Activated CD8-positive, alpha-beta T cell treated with anti-CD3 and anti-CD28 coated beads for 36 hours (primary cell): ENCODE data around the gene DCTN2. TPM values are rescaled to one million over a fixed set of nuclear protein-coding genes. Genes with fewer than 3 reads are reported as not detected.

Source experiments
- ATAC-seq: fragments of 200-7000 bp; cut with Tn5 transposase; one replicate; pipeline ENCODE4 v1.10.0; 2021; ENCODE audit warnings: mild to moderate bottlenecking, moderate library complexity
- CTCF ChIA-PET: fragments of 350-600 bp; sonication (Branson Sonifier 250); formaldehyde crosslinking; loops from one replicate; lab custom pipeline; 2021; ENCODE audit warnings: antibody characterized with exemption; lab: Charles Lee
- POLR2A ChIA-PET: fragments of 350-600 bp; sonication (Branson Sonifier 250); formaldehyde crosslinking; loops from one replicate; lab custom pipeline; 2021; ENCODE audit warnings: antibody characterized with exemption; lab: Charles Lee
- DNase-seq: peaks from one replicate; pipeline ENCODE4 v3.0.0-alpha.2; 2020
- H3K27ac Mint-ChIP-seq: one replicate; pipeline ENCODE4 v1.8.0; 2021; ENCODE audit warnings: mild to moderate bottlenecking, mixed read lengths
- H3K27me3 Mint-ChIP-seq: one replicate; pipeline ENCODE4 v1.8.0; 2021; ENCODE audit warnings: mixed read lengths
- H3K36me3 Mint-ChIP-seq: one replicate; pipeline ENCODE4 v1.8.0; 2021; ENCODE audit warnings: low read depth, mixed read lengths
- H3K4me1 Mint-ChIP-seq: one replicate; pipeline ENCODE4 v1.8.0; 2021; ENCODE audit warnings: low read depth, mixed read lengths
- H3K4me3 Mint-ChIP-seq: one replicate; pipeline ENCODE4 v1.8.0; 2021; ENCODE audit warnings: mild to moderate bottlenecking, moderate library complexity, mixed read lengths
- H3K9me3 Mint-ChIP-seq: one replicate; pipeline ENCODE4 v1.8.0; 2021; ENCODE audit warnings: mixed read lengths
- CTCF ChIP-seq: fragments of 200-600 bp; IDR thresholded peaks from one replicate; pipeline ENCODE4 v1.8.0; 2022; ENCODE audit warnings: antibody characterized with exemption, mild to moderate bottlenecking
- intact Hi-C: fragments of 100-400 bp; cut with micrococcal nuclease; formaldehyde crosslinking; loops from one replicate; pipeline ENCODE4 v1.10.0; 2022
- total RNA-seq, 2 experiments: library from RNA; stranded (reverse); gene quantifications; one replicate each; pipeline ENCODE4 v1.2.3, GENCODE V29; 2021

The DCTN2 gene
- total RNA-seq, 2 experiments from 2014 or later, result 66.2 to 68.6 TPM

GRCh38 chr12:57577981-57578758, 31.2 kb upstream of the DCTN2 start:
- H3K36me3 Mint-ChIP-seq, result no peaks in the 10 kb centered on the region
- ATAC-seq, result no peak
- H3K27me3 Mint-ChIP-seq, result no peaks in the 10 kb centered on the region
- H3K9me3 Mint-ChIP-seq, result no peaks in the 10 kb centered on the region
- no peaks in the 10 kb centered on the region for H3K4me1 Mint-ChIP-seq
- H3K4me3 Mint-ChIP-seq, result no peak overlapping the region
- H3K27ac Mint-ChIP-seq, result no peak overlapping the region
- POLR2A ChIA-PET, result no interaction called here
- no peak for TF ChIP-seq CTCF
- CTCF ChIA-PET, result no interaction called here
- DNase-seq, result no peak
- intact Hi-C loops, result no loop called here

GRCh38 chr12:57576613-57577160, 29.7 kb upstream of the DCTN2 start:
- CTCF ChIA-PET, result interaction anchor here (0.6 to 1.8 kb wide), 7 partner anchors 15 to 159 kb away, joined by 3 to 8 read pairs (median 3); partner anchors contain the start of gene OS9
- ATAC-seq, result no peak
- no peaks in the 10 kb centered on the region for H3K4me1 Mint-ChIP-seq
- no peaks in the 10 kb centered on the region for H3K9me3 Mint-ChIP-seq
- H3K36me3 Mint-ChIP-seq, result no peaks in the 10 kb centered on the region
- POLR2A ChIA-PET, result interaction anchor here (0.9 kb wide), 1 partner anchor 9 kb away, joined by 3 read pairs; no protein-coding TSS in a partner anchor
- H3K27ac Mint-ChIP-seq, result no peak overlapping the region
- no peak for TF ChIP-seq CTCF
- H3K4me3 Mint-ChIP-seq, result no peak overlapping the region
- no peak for DNase-seq
- no peaks in the 10 kb centered on the region for H3K27me3 Mint-ChIP-seq
- intact Hi-C loops, result no loop called here

GRCh38 chr12:57575771-57576612, 29.0 kb upstream of the DCTN2 start:
- intact Hi-C loops, result no loop called here
- Mint-ChIP-seq H3K27ac (no peak overlapping the region), H3K4me3 (no peak overlapping the region), H3K9me3 (no peaks in the 10 kb centered on the region), H3K36me3 (no peaks in the 10 kb centered on the region), H3K4me1 (no peaks in the 10 kb centered on the region), H3K27me3 (no peaks in the 10 kb centered on the region)
- ChIA-PET CTCF (interaction anchor here (0.6 to 1.8 kb wide), 10 partner anchors 7 to 181 kb away, joined by 3 to 9 read pairs (median 4); partner anchors contain the start of gene OS9), POLR2A (interaction anchor here (0.9 to 2.0 kb wide), 3 partner anchors 9 to 148 kb away, joined by 3 to 5 read pairs (median 3); no protein-coding TSS in a partner anchor)
- DNase-seq, result no peak
- TF ChIP-seq CTCF, result no peak
- ATAC-seq, result no peak

DNA sequence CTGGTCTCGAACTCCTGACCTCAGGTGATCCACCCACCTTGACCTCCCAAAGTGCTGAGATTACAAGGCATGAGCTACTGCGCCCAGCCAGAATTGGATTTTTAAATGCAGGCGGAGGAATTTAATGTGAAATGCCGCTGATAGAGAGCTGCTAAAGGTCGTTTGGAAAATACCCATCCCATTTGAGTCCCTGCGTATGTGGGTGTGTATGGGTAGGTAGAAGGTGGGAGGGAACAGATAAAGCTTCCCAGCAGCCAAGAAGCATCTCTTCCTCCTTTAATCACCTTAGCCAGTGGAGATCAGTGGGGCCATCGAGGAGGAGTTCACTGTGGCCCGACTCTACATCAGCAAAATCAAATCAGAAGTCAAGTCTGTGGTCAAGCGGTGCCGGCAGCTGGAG, 27.8 kb upstream of the DCTN2 start:
- no peak for TF ChIP-seq CTCF
- no peak for ATAC-seq
- DNase-seq, result no peak
- no peaks in the 10 kb centered on the region for H3K36me3 Mint-ChIP-seq
- no peak overlapping the region for H3K27ac Mint-ChIP-seq
- H3K27me3 Mint-ChIP-seq, result no peaks in the 10 kb centered on the region
- no peaks in the 10 kb centered on the region for H3K9me3 Mint-ChIP-seq
- H3K4me1 Mint-ChIP-seq, result no peaks in the 10 kb centered on the region
- ChIA-PET POLR2A (interaction anchor here (0.9 to 2.0 kb wide), 2 partner anchors 45 to 46 kb away, joined by 4 to 5 read pairs; no protein-coding TSS in a partner anchor), CTCF (interaction anchor here (0.9 to 1.8 kb wide), 8 partner anchors 8 to 119 kb away, joined by 3 to 9 read pairs (median 4); partner anchors contain the start of gene OS9)
- H3K4me3 Mint-ChIP-seq, result no peak overlapping the region
- intact Hi-C loops, result no loop called here
